Measurements from ENCODE around the gene CFAP141. TPM values are rescaled to one million over a fixed set of nuclear protein-coding genes. Genes with fewer than 3 reads are reported as not detected.

Gene CFAP141
- total and polyA plus RNA-seq, 2 of the 13 experiments (the other 11 are each of a cell fraction or from before 2014, with no cell fraction given), result not detected

DNA sequence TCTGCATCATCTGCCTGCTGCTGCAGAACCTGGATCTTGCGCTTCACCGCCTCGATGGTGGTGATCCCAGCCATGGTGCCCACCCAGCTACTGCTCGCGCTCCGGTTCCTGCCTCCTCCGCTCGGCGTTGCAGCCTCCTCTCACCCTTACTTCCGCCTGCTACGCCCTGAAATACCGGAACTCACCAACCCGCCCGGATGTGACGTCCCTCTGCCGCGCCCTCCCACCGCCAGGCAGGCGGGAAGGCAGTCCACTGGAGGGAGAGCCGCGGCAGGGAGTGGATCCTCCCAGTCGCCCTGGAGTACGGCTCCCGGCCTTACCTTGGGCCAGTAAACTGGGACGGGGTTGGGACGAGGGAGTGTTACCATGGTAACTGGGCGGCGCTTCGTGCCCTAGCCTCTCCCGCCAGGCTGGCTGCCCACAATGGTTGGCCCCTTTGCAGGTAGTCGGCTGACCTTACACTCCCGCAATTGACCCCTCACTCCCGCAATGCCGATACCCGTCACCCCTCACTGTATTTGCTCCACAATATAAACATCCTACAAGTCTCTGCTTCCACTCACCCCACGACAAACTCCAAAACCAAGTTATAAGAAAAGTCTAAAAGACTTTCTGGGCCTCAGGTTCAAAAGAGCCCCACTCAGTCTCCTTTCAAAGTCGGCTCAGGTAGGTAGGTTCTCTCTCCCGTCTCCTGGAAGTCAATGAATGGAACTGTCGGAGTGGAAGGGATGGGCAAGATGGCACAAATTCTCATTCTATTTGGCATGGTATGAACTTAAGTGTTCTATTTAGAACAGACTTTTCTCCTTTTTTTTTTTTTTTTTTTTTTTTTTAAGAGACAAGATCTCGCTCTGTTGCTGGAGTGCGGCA lies 22.9 kb downstream of the CFAP141 start (continued):
- TF ChIP-seq ZNF317 (CRISPR knock-in tag; IDR thresholded peaks at IDR 0.05), result peak; percentile 61; the same call in 1 of the 2 replicates
- no peak for TF ChIP-seq CEBPB (IDR thresholded peaks at IDR 0.05; ENCODE audit: borderline replicate concordance, low read depth, low read length)
- TF ChIP-seq ZNF781 (CRISPR knock-in tag; IDR thresholded peaks at IDR 0.05; ENCODE audit: borderline replicate concordance, not compliant biosample characterization), result peak; percentile 55
- no peak for TF ChIP-seq SCMH1 (CRISPR knock-in tag; IDR thresholded peaks at IDR 0.05; ENCODE audit: borderline replicate concordance)
- TF ChIP-seq CHCHD3 (CRISPR knock-in tag; IDR thresholded peaks at IDR 0.05), result 0 out of 2 replicates have a peak, but pooled peaks have one; percentile 66
- no peak for TF ChIP-seq RBAK (CRISPR knock-in tag; IDR thresholded peaks at IDR 0.05)
- TF ChIP-seq, protein P1, sequence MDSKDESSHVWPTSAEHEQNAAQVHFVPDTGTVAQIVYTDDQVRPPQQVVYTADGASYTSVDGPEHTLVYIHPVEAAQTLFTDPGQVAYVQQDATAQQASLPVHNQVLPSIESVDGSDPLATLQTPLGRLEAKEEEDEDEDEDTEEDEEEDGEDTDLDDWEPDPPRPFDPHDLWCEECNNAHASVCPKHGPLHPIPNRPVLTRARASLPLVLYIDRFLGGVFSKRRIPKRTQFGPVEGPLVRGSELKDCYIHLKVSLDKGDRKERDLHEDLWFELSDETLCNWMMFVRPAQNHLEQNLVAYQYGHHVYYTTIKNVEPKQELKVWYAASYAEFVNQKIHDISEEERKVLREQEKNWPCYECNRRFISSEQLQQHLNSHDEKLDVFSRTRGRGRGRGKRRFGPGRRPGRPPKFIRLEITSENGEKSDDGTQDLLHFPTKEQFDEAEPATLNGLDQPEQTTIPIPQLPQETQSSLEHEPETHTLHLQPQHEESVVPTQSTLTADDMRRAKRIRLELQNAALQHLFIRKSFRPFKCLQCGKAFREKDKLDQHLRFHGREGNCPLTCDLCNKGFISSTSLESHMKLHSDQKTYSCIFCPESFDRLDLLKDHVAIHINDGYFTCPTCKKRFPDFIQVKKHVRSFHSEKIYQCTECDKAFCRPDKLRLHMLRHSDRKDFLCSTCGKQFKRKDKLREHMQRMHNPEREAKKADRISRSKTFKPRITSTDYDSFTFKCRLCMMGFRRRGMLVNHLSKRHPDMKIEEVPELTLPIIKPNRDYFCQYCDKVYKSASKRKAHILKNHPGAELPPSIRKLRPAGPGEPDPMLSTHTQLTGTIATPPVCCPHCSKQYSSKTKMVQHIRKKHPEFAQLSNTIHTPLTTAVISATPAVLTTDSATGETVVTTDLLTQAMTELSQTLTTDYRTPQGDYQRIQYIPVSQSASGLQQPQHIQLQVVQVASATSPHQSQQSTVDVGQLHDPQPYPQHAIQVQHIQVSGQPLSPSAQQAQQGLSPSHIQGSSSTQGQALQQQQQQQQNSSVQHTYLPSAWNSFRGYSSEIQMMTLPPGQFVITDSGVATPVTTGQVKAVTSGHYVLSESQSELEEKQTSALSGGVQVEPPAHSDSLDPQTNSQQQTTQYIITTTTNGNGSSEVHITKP (CRISPR knock-in tag; IDR thresholded peaks at IDR 0.05; ENCODE audit: low read depth), result peak; percentile 95
- peak; percentile 96 for TF ChIP-seq KAT8 (CRISPR knock-in tag; IDR thresholded peaks at IDR 0.05)
- peak; percentile 86 for TF ChIP-seq MEF2D (CRISPR knock-in tag; IDR thresholded peaks at IDR 0.05)
- TF ChIP-seq ZNF556 (CRISPR knock-in tag; IDR thresholded peaks at IDR 0.05; ENCODE audit: borderline replicate concordance), result no peak
- TF ChIP-seq ZNF839 (CRISPR knock-in tag; IDR thresholded peaks at IDR 0.05; ENCODE audit: borderline replicate concordance), result 0 out of 2 replicates have a peak, but pooled peaks have one; percentile 77
- TF ChIP-seq NFATC3 (CRISPR knock-in tag; IDR thresholded peaks at IDR 0.05), result 0 out of 2 replicates have a peak, but pooled peaks have one; percentile 73
- TF ChIP-seq, protein P2, sequence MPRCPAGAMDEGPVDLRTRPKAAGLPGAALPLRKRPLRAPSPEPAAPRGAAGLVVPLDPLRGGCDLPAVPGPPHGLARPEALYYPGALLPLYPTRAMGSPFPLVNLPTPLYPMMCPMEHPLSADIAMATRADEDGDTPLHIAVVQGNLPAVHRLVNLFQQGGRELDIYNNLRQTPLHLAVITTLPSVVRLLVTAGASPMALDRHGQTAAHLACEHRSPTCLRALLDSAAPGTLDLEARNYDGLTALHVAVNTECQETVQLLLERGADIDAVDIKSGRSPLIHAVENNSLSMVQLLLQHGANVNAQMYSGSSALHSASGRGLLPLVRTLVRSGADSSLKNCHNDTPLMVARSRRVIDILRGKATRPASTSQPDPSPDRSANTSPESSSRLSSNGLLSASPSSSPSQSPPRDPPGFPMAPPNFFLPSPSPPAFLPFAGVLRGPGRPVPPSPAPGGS (CRISPR knock-in tag; IDR thresholded peaks at IDR 0.05), result peak; percentile 89
- TF ChIP-seq TBX2 (CRISPR knock-in tag; IDR thresholded peaks at IDR 0.05; ENCODE audit: borderline replicate concordance), result peak; percentile 86
- peak; percentile 82 for TF ChIP-seq ZC3H13 (CRISPR knock-in tag; IDR thresholded peaks at IDR 0.05)
- no peak for TF ChIP-seq THYN1 (CRISPR knock-in tag; IDR thresholded peaks at IDR 0.05; ENCODE audit: borderline replicate concordance, low read depth)
- TF ChIP-seq JDP2 (CRISPR knock-in tag; IDR thresholded peaks at IDR 0.05; ENCODE audit: borderline replicate concordance), result no peak
- TF ChIP-seq, protein P3, sequence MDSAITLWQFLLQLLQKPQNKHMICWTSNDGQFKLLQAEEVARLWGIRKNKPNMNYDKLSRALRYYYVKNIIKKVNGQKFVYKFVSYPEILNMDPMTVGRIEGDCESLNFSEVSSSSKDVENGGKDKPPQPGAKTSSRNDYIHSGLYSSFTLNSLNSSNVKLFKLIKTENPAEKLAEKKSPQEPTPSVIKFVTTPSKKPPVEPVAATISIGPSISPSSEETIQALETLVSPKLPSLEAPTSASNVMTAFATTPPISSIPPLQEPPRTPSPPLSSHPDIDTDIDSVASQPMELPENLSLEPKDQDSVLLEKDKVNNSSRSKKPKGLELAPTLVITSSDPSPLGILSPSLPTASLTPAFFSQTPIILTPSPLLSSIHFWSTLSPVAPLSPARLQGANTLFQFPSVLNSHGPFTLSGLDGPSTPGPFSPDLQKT (CRISPR knock-in tag; IDR thresholded peaks at IDR 0.05; ENCODE audit: borderline replicate concordance), result no peak
- TF ChIP-seq PCBP2 (optimal IDR thresholded peaks at IDR 0.05; ENCODE audit: low read depth, low read length, poor library complexity, severe bottlenecking), result no peak
- TF ChIP-seq MBD4 (IDR thresholded peaks at IDR 0.05; ENCODE audit: borderline replicate concordance, low read length), result no peak
- no peak for TF ChIP-seq ZNF543 (CRISPR knock-in tag; IDR thresholded peaks at IDR 0.05)

All from HepG2 (cell line).